ENCODE results near the gene MBP.

DNA sequence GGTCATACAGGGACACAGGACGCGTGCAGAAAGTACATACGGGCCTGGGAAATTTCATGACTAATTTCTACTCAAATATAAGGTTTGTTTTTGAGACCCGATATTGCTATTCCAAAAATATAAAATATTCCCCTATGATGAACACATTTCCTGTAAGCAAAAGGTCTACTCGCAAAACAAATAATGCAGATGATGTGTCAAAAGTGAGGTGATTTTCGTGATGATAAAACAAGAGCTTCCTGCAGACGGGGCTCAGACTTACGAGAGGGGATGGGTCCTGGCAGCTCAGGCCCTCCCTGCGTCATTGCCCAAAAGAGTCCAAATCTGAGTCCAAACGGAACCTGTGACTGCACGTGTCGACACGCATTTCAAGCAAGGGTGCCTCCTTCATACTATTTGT lies 62.7 kb downstream of the MBP start:
- no peak for TF ChIP-seq EZH2 (IDR thresholded peaks at IDR 0.05; ENCODE audit: borderline replicate concordance, low read depth, low read length, severe bottlenecking)
- TF ChIP-seq POLR2A (IDR thresholded peaks at IDR 0.05; ENCODE audit: low read depth, low read length): no peak
- TF ChIP-seq, protein P1, sequence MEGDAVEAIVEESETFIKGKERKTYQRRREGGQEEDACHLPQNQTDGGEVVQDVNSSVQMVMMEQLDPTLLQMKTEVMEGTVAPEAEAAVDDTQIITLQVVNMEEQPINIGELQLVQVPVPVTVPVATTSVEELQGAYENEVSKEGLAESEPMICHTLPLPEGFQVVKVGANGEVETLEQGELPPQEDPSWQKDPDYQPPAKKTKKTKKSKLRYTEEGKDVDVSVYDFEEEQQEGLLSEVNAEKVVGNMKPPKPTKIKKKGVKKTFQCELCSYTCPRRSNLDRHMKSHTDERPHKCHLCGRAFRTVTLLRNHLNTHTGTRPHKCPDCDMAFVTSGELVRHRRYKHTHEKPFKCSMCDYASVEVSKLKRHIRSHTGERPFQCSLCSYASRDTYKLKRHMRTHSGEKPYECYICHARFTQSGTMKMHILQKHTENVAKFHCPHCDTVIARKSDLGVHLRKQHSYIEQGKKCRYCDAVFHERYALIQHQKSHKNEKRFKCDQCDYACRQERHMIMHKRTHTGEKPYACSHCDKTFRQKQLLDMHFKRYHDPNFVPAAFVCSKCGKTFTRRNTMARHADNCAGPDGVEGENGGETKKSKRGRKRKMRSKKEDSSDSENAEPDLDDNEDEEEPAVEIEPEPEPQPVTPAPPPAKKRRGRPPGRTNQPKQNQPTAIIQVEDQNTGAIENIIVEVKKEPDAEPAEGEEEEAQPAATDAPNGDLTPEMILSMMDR (IDR thresholded peaks at IDR 0.05; ENCODE audit: extremely low read depth in 1 of 2, insufficient read depth in 1 of 2, low read depth in 1 of 2, low read length in 2 of 2): no peak
- no peak for TF ChIP-seq POLR2AphosphoS5 (IDR thresholded peaks at IDR 0.05; ENCODE audit: insufficient read depth, low read depth, low read length)
- TF ChIP-seq, protein P2, sequence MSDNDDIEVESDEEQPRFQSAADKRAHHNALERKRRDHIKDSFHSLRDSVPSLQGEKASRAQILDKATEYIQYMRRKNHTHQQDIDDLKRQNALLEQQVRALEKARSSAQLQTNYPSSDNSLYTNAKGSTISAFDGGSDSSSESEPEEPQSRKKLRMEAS (IDR thresholded peaks at IDR 0.05; ENCODE audit: insufficient read depth, insufficient read length): no peak
- TF ChIP-seq FOS (IDR thresholded peaks at IDR 0.05; ENCODE audit: borderline replicate concordance, insufficient read depth, low read length): no peak
- TF ChIP-seq JUN (IDR thresholded peaks at IDR 0.05; ENCODE audit: borderline replicate concordance, insufficient read depth, insufficient read length, low read depth): no peak

All from endothelial cell of umbilical vein (primary cell).